ENCODE results near the gene MACROH2A2. TPM values are rescaled to one million over a fixed set of nuclear protein-coding genes. Genes with fewer than 3 reads are reported as not detected.

Gene MACROH2A2
- total RNA-seq, 1 donor from 2014 or later, result 25.5 TPM

DNA sequence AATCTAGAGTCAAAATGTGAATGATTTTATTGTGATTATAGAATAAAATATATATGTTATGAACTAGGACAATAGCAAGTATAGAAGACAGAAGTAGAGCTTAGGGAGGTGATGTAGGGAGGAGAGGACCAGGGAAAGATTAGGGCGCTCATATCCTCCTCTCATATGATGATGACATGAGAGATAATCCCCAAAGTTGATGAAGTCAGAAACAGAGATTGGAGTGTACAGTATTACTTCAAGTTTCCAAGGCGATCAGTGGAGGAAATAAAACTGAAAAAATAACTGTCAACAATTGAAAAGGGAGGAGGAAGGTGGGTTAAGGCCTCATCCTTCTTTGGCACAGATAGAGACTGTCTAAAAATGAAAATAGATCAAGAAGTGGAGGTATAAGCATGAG is 14.9 kb downstream of the MACROH2A2 start:
- Histone ChIP-seq H3K4me2 (ENCODE audit: low read length) (no peak overlapping the region), H3K36me3 (ENCODE audit: insufficient read depth, low read length) (no peaks in the 10 kb centered on the region), H3K27ac (ENCODE audit: low read depth, low read length) (no peak overlapping the region), H3K4me3 (ENCODE audit: insufficient read depth, low read depth, low read length) (no peak overlapping the region), H3K9me3 (ENCODE audit: insufficient read depth, low read depth, low read length) (no peaks in the 10 kb centered on the region), H3K4me1 (ENCODE audit: insufficient read depth, low read length) (no peaks in the 10 kb centered on the region), H3K9ac (ENCODE audit: low read length) (no peak overlapping the region), H3K79me2 (ENCODE audit: insufficient read depth, low read length) (no peaks in the 10 kb centered on the region), H2AFZ (ENCODE audit: low read depth, low read length) (no peak overlapping the region), H3K27me3 (ENCODE audit: insufficient read depth, low read length) (no peaks in the 10 kb centered on the region), H4K20me1 (ENCODE audit: insufficient read depth, low read length) (peaks cover 20% of the 10 kb centered on the region)
- Mint-ChIP-seq H3K4me3 (ENCODE audit: unreplicated experiment) (no peak overlapping the region), H3K27ac (ENCODE audit: unreplicated experiment) (no peak overlapping the region), H3K4me1 (ENCODE audit: low read depth, unreplicated experiment) (no peaks in the 10 kb centered on the region), H3K27me3 (ENCODE audit: low read depth, unreplicated experiment) (no peaks in the 10 kb centered on the region), H3K9me3 (ENCODE audit: unreplicated experiment) (no peaks in the 10 kb centered on the region), H3K36me3 (ENCODE audit: low read depth, unreplicated experiment) (peaks cover 2% of the 10 kb centered on the region)
- FAIRE-seq (no peak), DNase-seq (ENCODE audit: low read depth) (no peak)
- TF ChIP-seq, protein P1, sequence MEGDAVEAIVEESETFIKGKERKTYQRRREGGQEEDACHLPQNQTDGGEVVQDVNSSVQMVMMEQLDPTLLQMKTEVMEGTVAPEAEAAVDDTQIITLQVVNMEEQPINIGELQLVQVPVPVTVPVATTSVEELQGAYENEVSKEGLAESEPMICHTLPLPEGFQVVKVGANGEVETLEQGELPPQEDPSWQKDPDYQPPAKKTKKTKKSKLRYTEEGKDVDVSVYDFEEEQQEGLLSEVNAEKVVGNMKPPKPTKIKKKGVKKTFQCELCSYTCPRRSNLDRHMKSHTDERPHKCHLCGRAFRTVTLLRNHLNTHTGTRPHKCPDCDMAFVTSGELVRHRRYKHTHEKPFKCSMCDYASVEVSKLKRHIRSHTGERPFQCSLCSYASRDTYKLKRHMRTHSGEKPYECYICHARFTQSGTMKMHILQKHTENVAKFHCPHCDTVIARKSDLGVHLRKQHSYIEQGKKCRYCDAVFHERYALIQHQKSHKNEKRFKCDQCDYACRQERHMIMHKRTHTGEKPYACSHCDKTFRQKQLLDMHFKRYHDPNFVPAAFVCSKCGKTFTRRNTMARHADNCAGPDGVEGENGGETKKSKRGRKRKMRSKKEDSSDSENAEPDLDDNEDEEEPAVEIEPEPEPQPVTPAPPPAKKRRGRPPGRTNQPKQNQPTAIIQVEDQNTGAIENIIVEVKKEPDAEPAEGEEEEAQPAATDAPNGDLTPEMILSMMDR (IDR thresholded peaks at IDR 0.05; ENCODE audit: insufficient read depth, low read depth, low read length), result no peak
- TF ChIP-seq EZH2 (IDR thresholded peaks at IDR 0.05; ENCODE audit: insufficient read depth, low read length), result no peak

GRCh38 chr10:70068925-70069324 is 16.3 kb downstream of the MACROH2A2 start:
- no peaks in the 10 kb centered on the region for H3K27me3 Mint-ChIP-seq (ENCODE audit: low read depth, unreplicated experiment)
- no peak overlapping the region for H3K27ac Mint-ChIP-seq (ENCODE audit: unreplicated experiment)
- no peak overlapping the region for H3K4me2 ChIP-seq (ENCODE audit: low read length)
- H3K27me3 ChIP-seq (ENCODE audit: insufficient read depth, low read length), result no peaks in the 10 kb centered on the region
- H3K9ac ChIP-seq (ENCODE audit: low read length), result no peak overlapping the region
- FAIRE-seq, result no peak
- TF ChIP-seq EZH2 (IDR thresholded peaks at IDR 0.05; ENCODE audit: insufficient read depth, low read length), result no peak
- TF ChIP-seq, protein P1 (IDR thresholded peaks at IDR 0.05; ENCODE audit: insufficient read depth, low read depth, low read length), result no peak
- no peaks in the 10 kb centered on the region for H3K36me3 ChIP-seq (ENCODE audit: insufficient read depth, low read length)
- no peak overlapping the region for H3K27ac ChIP-seq (ENCODE audit: low read depth, low read length)
- H3K4me3 ChIP-seq (ENCODE audit: insufficient read depth, low read depth, low read length), result no peak overlapping the region
- peaks cover 14% of the 10 kb centered on the region for H4K20me1 ChIP-seq (ENCODE audit: insufficient read depth, low read length)
- H3K36me3 Mint-ChIP-seq (ENCODE audit: low read depth, unreplicated experiment), result no peaks in the 10 kb centered on the region
- no peaks in the 10 kb centered on the region for H3K9me3 ChIP-seq (ENCODE audit: insufficient read depth, low read depth, low read length)
- H3K79me2 ChIP-seq (ENCODE audit: insufficient read depth, low read length), result no peaks in the 10 kb centered on the region
- no peaks in the 10 kb centered on the region for H3K9me3 Mint-ChIP-seq (ENCODE audit: unreplicated experiment)
- no peak overlapping the region for H2AFZ ChIP-seq (ENCODE audit: low read depth, low read length)
- no peak for DNase-seq (ENCODE audit: low read depth)
- peaks cover under 1% of the 10 kb centered on the region for H3K4me1 Mint-ChIP-seq (ENCODE audit: low read depth, unreplicated experiment)
- H3K4me3 Mint-ChIP-seq (ENCODE audit: unreplicated experiment), result no peak overlapping the region
- H3K4me1 ChIP-seq (ENCODE audit: insufficient read depth, low read length), result no peaks in the 10 kb centered on the region

DNA sequence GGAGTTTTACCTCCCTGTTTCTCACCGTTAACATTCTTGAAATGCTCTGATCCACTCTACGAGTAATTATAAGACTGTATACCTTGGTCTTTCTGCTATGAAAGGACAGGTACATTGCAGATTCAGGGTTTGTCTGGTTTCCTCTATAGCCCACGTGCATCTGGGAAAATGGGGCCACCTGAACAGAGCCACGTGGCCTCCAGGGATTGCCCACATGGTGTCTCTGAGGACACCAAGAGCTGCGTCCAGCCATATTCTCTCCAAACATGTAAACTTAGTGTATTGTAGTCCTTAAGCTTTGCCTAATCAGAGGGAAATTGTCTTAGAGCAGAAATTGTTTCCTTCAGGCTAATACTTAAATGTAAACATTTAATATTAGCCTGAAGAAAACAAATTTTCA is 16.7 kb downstream of the MACROH2A2 start:
- Mint-ChIP-seq H3K27ac (ENCODE audit: unreplicated experiment) (no peak overlapping the region), H3K4me1 (ENCODE audit: low read depth, unreplicated experiment) (peaks cover 4% of the 10 kb centered on the region), H3K4me3 (ENCODE audit: unreplicated experiment) (no peak overlapping the region), H3K36me3 (ENCODE audit: low read depth, unreplicated experiment) (no peaks in the 10 kb centered on the region), H3K9me3 (ENCODE audit: unreplicated experiment) (no peaks in the 10 kb centered on the region), H3K27me3 (ENCODE audit: low read depth, unreplicated experiment) (no peaks in the 10 kb centered on the region)
- TF ChIP-seq, protein P1 (IDR thresholded peaks at IDR 0.05; ENCODE audit: insufficient read depth, low read depth, low read length), result no peak
- no peak for TF ChIP-seq EZH2 (IDR thresholded peaks at IDR 0.05; ENCODE audit: insufficient read depth, low read length)
- Histone ChIP-seq H3K27ac (ENCODE audit: low read depth, low read length) (no peak overlapping the region), H3K9ac (ENCODE audit: low read length) (no peak overlapping the region), H2AFZ (ENCODE audit: low read depth, low read length) (no peak overlapping the region), H3K9me3 (ENCODE audit: insufficient read depth, low read depth, low read length) (no peaks in the 10 kb centered on the region), H3K4me1 (ENCODE audit: insufficient read depth, low read length) (no peaks in the 10 kb centered on the region), H3K36me3 (ENCODE audit: insufficient read depth, low read length) (no peaks in the 10 kb centered on the region), H3K27me3 (ENCODE audit: insufficient read depth, low read length) (no peaks in the 10 kb centered on the region), H4K20me1 (ENCODE audit: insufficient read depth, low read length) (peaks cover 14% of the 10 kb centered on the region), H3K4me3 (ENCODE audit: insufficient read depth, low read depth, low read length) (no peak overlapping the region), H3K4me2 (ENCODE audit: low read length) (no peak overlapping the region), H3K79me2 (ENCODE audit: insufficient read depth, low read length) (no peaks in the 10 kb centered on the region)
- FAIRE-seq (no peak), DNase-seq (ENCODE audit: low read depth) (no peak)

Data from astrocyte (in vitro differentiated cells and primary cell).